Neuronal stem cell (in vitro differentiated cells): Measurements from ENCODE around the gene USPL1.

Experiments
- DNase-seq: peaks from one replicate; pipeline ENCODE4 v3.0.0-alpha.2; 2013; ENCODE audit warnings: low spot score
- H2AFZ ChIP-seq: one replicate; pipeline ENCODE4 v1.6.1; 2013; ENCODE audit warnings: mild to moderate bottlenecking, low read length, inconsistent platforms
- H2AK5ac ChIP-seq: 2 replicates; pipeline ENCODE4 v1.6.1; 2013; ENCODE audit warnings: low read depth, mild to moderate bottlenecking, inconsistent platforms, low read length, moderate library complexity, mixed read lengths
- H2BK120ac ChIP-seq: 2 replicates; pipeline ENCODE4 v1.6.1; 2013; ENCODE audit warnings: low read depth, mild to moderate bottlenecking, inconsistent platforms, low read length, moderate library complexity, mixed read lengths
- H2BK12ac ChIP-seq: one replicate; pipeline ENCODE4 v1.6.1; 2013; ENCODE audit warnings: low read length, inconsistent platforms
- H2BK15ac ChIP-seq: 2 replicates; pipeline ENCODE4 v1.6.1; 2013; ENCODE audit warnings: mild to moderate bottlenecking, low read length, inconsistent platforms, mixed read lengths
- H2BK5ac ChIP-seq: one replicate; pipeline ENCODE4 v1.6.1; 2013; ENCODE audit warnings: inconsistent platforms, mild to moderate bottlenecking, low read length, moderate library complexity
- H3K14ac ChIP-seq: one replicate; pipeline ENCODE4 v1.6.1; 2013; ENCODE audit warnings: low read length, inconsistent platforms
- H3K18ac ChIP-seq: 2 replicates; pipeline ENCODE4 v1.6.1; 2013; ENCODE audit warnings: low read length, inconsistent platforms
- H3K23ac ChIP-seq: 2 replicates; pipeline ENCODE4 v1.6.1; 2013; ENCODE audit warnings: low read depth, mild to moderate bottlenecking, mixed read lengths, low read length, inconsistent platforms; ENCODE audit not compliant: poor library complexity
- H3K27ac ChIP-seq: replicated peaks from 3 replicates; pipeline ENCODE4 v1.5.1; 2013; ENCODE audit warnings: low read length, inconsistent platforms
- H3K27me3 ChIP-seq, 3 experiments: 2 replicates each; pipeline ENCODE4 v1.6.1; 2013; ENCODE audit warnings: low read length in 3 of 3, mild to moderate bottlenecking in 2 of 3, inconsistent platforms in 1 of 3, low read depth in 1 of 3, mixed read lengths in 1 of 3, moderate library complexity in 1 of 3; ENCODE audit not compliant: control insufficient read depth in 3 of 3, insufficient read depth in 3 of 3
- H3K36me3 ChIP-seq, 2 donors: replicated peaks in 1 of 2; 2 replicates each; pipeline ENCODE4 v1.6.1; 2013; ENCODE audit warnings: low read length in 2 of 2; ENCODE audit not compliant: control insufficient read depth in 2 of 2, insufficient read depth in 2 of 2
- H3K4ac ChIP-seq: 2 replicates; pipeline ENCODE4 v1.6.1; 2013; ENCODE audit warnings: inconsistent platforms, mild to moderate bottlenecking, low read length, moderate library complexity
- H3K4me1 ChIP-seq, 2 donors: 1 replicate in 1 of 2; 2 replicates in 1 of 2; pipeline ENCODE4 v1.6.1; 2013; ENCODE audit warnings: low read length in 2 of 2, low read depth in 1 of 2; ENCODE audit not compliant: control insufficient read depth in 2 of 2, insufficient read depth in 1 of 2
- H3K4me2 ChIP-seq: one replicate; pipeline ENCODE4 v1.6.1; 2013; ENCODE audit warnings: mild to moderate bottlenecking, low read length, inconsistent platforms; ENCODE audit not compliant: insufficient read depth, poor library complexity, severe bottlenecking
- H3K4me3 ChIP-seq, 2 donors: 2 replicates each; pipeline ENCODE4 v1.5.1; 2013; ENCODE audit warnings: low read length in 2 of 2, mild to moderate bottlenecking in 2 of 2, inconsistent platforms in 1 of 2, moderate library complexity in 1 of 2
- H3K79me1 ChIP-seq: one replicate; pipeline ENCODE4 v1.6.1; 2013; ENCODE audit warnings: low read depth, mild to moderate bottlenecking, inconsistent platforms, low read length, moderate library complexity
- H3K9ac ChIP-seq: one replicate; pipeline ENCODE4 v1.6.1; 2013; ENCODE audit warnings: mild to moderate bottlenecking, low read depth, low read length, inconsistent platforms; ENCODE audit not compliant: poor library complexity
- H3K9me3 ChIP-seq, 2 donors: replicated peaks in 1 of 2; 2 replicates each; pipeline versions ENCODE3 to v1.6.1; 2013; ENCODE audit warnings: low read length in 2 of 2, mild to moderate bottlenecking in 2 of 2, inconsistent platforms in 1 of 2, low read depth in 1 of 2, mixed read lengths in 1 of 2, moderate library complexity in 1 of 2; ENCODE audit not compliant: control insufficient read depth in 2 of 2, insufficient read depth in 1 of 2
- H4K8ac ChIP-seq: one replicate; pipeline ENCODE4 v1.6.1; 2013; ENCODE audit warnings: low read depth, mild to moderate bottlenecking, inconsistent platforms, low read length, moderate library complexity
- H4K91ac ChIP-seq: one replicate; pipeline ENCODE4 v1.6.1; 2013; ENCODE audit warnings: low read length, low read depth, mild to moderate bottlenecking, inconsistent platforms; ENCODE audit not compliant: poor library complexity
- WGBS, 2 donors: extraction: QIAGEN DNeasy Blood & Tissue Kit; methylation state at CpG; one replicate each; pipeline ENCODE4 v1.1.7; 2013; ENCODE audit warnings: missing lambda C conversion rate in 2 of 2, mixed read lengths in 1 of 2; ENCODE audit not compliant: insufficient read length in 2 of 2, insufficient replicate concordance in 1 of 2; ENCODE audit errors: extremely low coverage in 2 of 2; 5-methylcytosine and 5-hydroxymethylcytosine counted together

USPL1 gene

GRCh38 chr13:30576528-30576927, 41.2 kb upstream of the USPL1 start:
- Histone ChIP-seq H4K91ac (no peak overlapping the region), H3K18ac (no peak overlapping the region), H2AK5ac (no peak overlapping the region), H2BK5ac (no peak overlapping the region), H4K8ac (no peak overlapping the region), H2BK15ac (no peak overlapping the region), H3K14ac (no peak overlapping the region), H2BK120ac (no peak overlapping the region), H3K27me3 (no peaks in the 10 kb centered on the region), H3K4ac (no peak overlapping the region), H3K4me3 (no peak overlapping the region), H3K27ac (no peak overlapping the region), H3K4me2 (no peak overlapping the region), H3K23ac (no peak overlapping the region), H3K79me1 (no peaks in the 10 kb centered on the region), H2BK12ac (no peak overlapping the region), H3K9me3 (no peaks in the 10 kb centered on the region), H3K36me3 (no peaks in the 10 kb centered on the region), H3K9ac (no peak overlapping the region), H2AFZ (no peak overlapping the region), H3K4me1 (peaks cover 0 to 2% of the 10 kb centered on the region in 2 donors)
- no peak for DNase-seq
- no CpG with 5 or more reads among the region's 7 CpGs for WGBS, 2 donors

- Histone ChIP-seq H3K27ac (no peak overlapping the region), H2BK15ac (no peak overlapping the region), H3K79me1 (no peaks in the 10 kb centered on the region), H3K4me1 (peaks cover 0 to 2% of the 10 kb centered on the region in 2 donors), H2AFZ (no peak overlapping the region), H2BK5ac (no peak overlapping the region), H3K9ac (no peak overlapping the region), H4K8ac (no peak overlapping the region), H3K9me3 (no peaks in the 10 kb centered on the region), H3K27me3 (no peaks in the 10 kb centered on the region), H2AK5ac (no peak overlapping the region), H3K14ac (no peak overlapping the region), H3K23ac (no peak overlapping the region), H2BK120ac (no peak overlapping the region), H3K4me2 (no peak overlapping the region), H2BK12ac (no peak overlapping the region), H3K18ac (no peak overlapping the region), H3K36me3 (no peaks in the 10 kb centered on the region), H3K4ac (no peak overlapping the region), H4K91ac (no peak overlapping the region), H3K4me3 (no peak overlapping the region)
- no peak for DNase-seq
- WGBS, 2 donors = no CpG with 5 or more reads among the region's 6 CpGs
Observed at GRCh38 chr13:30577401-30577852, 40.3 kb upstream of the USPL1 start.

- Histone ChIP-seq H4K91ac (no peak overlapping the region), H3K23ac (no peak overlapping the region), H2BK5ac (no peak overlapping the region)
Observed at GRCh38 chr13:30580852-30581502, 36.7 kb upstream of the USPL1 start.

DNA sequence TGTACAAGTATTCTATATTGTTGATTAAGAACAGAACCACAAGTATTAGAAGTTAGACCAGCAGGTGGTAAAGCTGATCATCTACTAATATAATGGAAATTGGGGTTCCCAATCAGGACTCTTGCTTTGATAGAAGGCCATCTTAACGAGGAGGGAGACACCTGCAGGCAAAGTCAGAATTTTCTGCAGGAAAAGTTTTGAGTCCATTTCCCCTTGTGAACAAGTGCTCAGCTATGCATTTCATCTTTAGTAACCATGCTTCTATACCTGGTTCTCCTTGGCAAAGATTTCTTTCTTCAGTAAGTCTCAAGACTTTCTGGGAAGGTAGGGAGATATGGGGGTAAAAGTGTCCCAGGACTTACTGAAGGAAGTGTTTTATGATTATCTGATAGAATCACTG, 36.1 kb upstream of the USPL1 start:
- Histone ChIP-seq H2AK5ac (no peak overlapping the region), H2BK5ac (no peak overlapping the region), H2AFZ (peak overlapping the region; percentile 15), H3K14ac (no peak overlapping the region), H3K9me3 (no peaks in the 10 kb centered on the region), H2BK15ac (no peak overlapping the region), H3K4ac (no peak overlapping the region), H3K36me3 (no peaks in the 10 kb centered on the region), H3K9ac (no peak overlapping the region), H3K18ac (no peak overlapping the region), H4K91ac (no peak overlapping the region), H3K27me3 (no peaks in the 10 kb centered on the region), H2BK12ac (no peak overlapping the region), H3K4me3 (no peak overlapping the region), H3K27ac (no peak overlapping the region), H3K4me1 (peaks cover 0 to 2% of the 10 kb centered on the region in 2 donors), H2BK120ac (no peak overlapping the region), H3K23ac (no peak overlapping the region), H3K4me2 (no peak overlapping the region), H3K79me1 (no peaks in the 10 kb centered on the region), H4K8ac (no peak overlapping the region)
- no CpG with 5 or more reads among the region's 1 CpG for whole genome bisulfite sequencing, 2 donors
- no peak for DNase-seq

More at GRCh38 chr13:30580852-30581502, 36.7 kb upstream of the USPL1 start:
- Histone ChIP-seq H3K4me1 (peaks cover 0 to 2% of the 10 kb centered on the region in 2 donors), H2AK5ac (no peak overlapping the region), H3K27me3 (no peaks in the 10 kb centered on the region), H3K4me3 (no peak overlapping the region), H3K27ac (no peak overlapping the region), H3K4me2 (no peak overlapping the region), H3K9me3 (no peaks in the 10 kb centered on the region), H2BK12ac (no peak overlapping the region), H3K18ac (no peak overlapping the region), H2BK120ac (no peak overlapping the region), H3K14ac (no peak overlapping the region), H3K79me1 (no peaks in the 10 kb centered on the region), H3K4ac (no peak overlapping the region), H3K36me3 (no peaks in the 10 kb centered on the region), H2AFZ (peak overlapping the region; percentile 15), H3K9ac (no peak overlapping the region), H4K8ac (no peak overlapping the region), H2BK15ac (no peak overlapping the region)
- DNase-seq = no peak
- no CpG with 5 or more reads among the region's 3 CpGs for WGBS, 2 donors
